Neutrophil (primary cell): ENCODE measurements around the gene ATG5.

ENCODE experiments used
- H3K27ac ChIP-seq: fragments of 200-600 bp; sonication (generic); 2 replicates; pipeline ENCODE4 v1.5.1; 2016; ENCODE audit warnings: mild to moderate bottlenecking, moderate library complexity
- H3K27me3 ChIP-seq: fragments of 200-600 bp; sonication (generic); 2 replicates; pipeline ENCODE4 v1.6.0; 2016; ENCODE audit warnings: mild to moderate bottlenecking
- H3K36me3 ChIP-seq: fragments of 200-600 bp; sonication (generic); 2 replicates; pipeline ENCODE4 v1.5.1; 2017
- H3K4me1 ChIP-seq, 2 experiments: fragments of 200-600 bp in 1 of 2; sonication (generic) in 1 of 2; 1 replicate in 1 of 2; 2 replicates in 1 of 2; pipeline versions ENCODE4 v1.5.1 to v1.6.1; 2013 to 2016; ENCODE audit warnings: low read depth in 1 of 2, low read length in 1 of 2, mild to moderate bottlenecking in 1 of 2, moderate library complexity in 1 of 2; ENCODE audit not compliant: control insufficient read depth in 1 of 2, insufficient read depth in 1 of 2
- H3K4me3 ChIP-seq, 2 experiments: fragments of 200-600 bp in 1 of 2; sonication (generic) in 1 of 2; 1 replicate in 1 of 2; 2 replicates in 1 of 2; pipeline ENCODE4 v1.5.1; 2013 to 2016; ENCODE audit warnings: low read depth in 1 of 2, low read length in 1 of 2, mild to moderate bottlenecking in 1 of 2, moderate library complexity in 1 of 2
- H3K9me3 ChIP-seq: fragments of 200-600 bp; sonication (generic); 2 replicates; pipeline ENCODE4 v1.5.1; 2016
- CTCF ChIP-seq: fragments of 200-600 bp; sonication (generic); IDR thresholded peaks from 2 replicates; pipeline ENCODE4 v1.5.1; 2016; ENCODE audit warnings: antibody characterized with exemption

Gene ATG5

GRCh38 chr6:106134906-106135634, 190.5 kb downstream of the ATG5 start:
- H3K27ac ChIP-seq: no peak overlapping the region
- no peaks in the 10 kb centered on the region for H3K36me3 ChIP-seq
- no peak overlapping the region for H3K4me3 ChIP-seq
- H3K4me1 ChIP-seq: no peaks in the 10 kb centered on the region
- H3K9me3 ChIP-seq: no peaks in the 10 kb centered on the region
- H3K27me3 ChIP-seq: no peaks in the 10 kb centered on the region
- no peak for TF ChIP-seq CTCF
